DMS153 treated with DMSO at 0.1 percent for 48 hours (cell line): ENCODE measurements around the gene ANKFY1.
"Not testable (repeated sequence)": the region's sequence is repeated elsewhere in the genome, so short reads cannot be mapped to it uniquely, and the experiment has no call there.

Experiments
- DNase-seq: peaks from one replicate; lab custom pipeline; 2025; ENCODE audit not compliant: unreplicated experiment; lab: John Stamatoyannopoulos, UW

Gene ANKFY1

DNA sequence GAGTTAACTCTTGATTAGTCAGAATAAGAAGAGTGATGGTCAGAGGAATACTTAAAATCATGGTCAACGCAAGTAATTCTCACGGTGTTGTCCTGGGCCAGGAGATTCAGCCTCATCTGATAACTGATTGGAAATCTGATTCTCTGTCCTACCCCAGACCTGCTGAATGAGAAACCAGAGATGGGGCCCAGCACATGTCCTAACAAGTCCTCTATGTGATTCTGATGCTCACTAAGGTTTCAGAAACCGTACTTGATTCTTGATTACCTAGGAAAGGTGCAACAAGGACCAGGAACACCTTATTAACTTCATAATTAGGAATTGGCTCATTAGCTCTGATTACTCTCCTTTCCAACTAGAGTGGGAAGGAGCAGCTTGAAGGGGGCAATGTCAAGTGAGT, 44.5 kb downstream of the ANKFY1 start:
- DNase-seq = no peak

- DNase-seq = peak; percentile 26
Observed at GRCh38 chr17:4215882-4216570, 47.8 kb downstream of the ANKFY1 start.

GRCh38 chr17:4214157-4214556, 49.6 kb downstream of the ANKFY1 start:
- DNase-seq = no peak

DNA sequence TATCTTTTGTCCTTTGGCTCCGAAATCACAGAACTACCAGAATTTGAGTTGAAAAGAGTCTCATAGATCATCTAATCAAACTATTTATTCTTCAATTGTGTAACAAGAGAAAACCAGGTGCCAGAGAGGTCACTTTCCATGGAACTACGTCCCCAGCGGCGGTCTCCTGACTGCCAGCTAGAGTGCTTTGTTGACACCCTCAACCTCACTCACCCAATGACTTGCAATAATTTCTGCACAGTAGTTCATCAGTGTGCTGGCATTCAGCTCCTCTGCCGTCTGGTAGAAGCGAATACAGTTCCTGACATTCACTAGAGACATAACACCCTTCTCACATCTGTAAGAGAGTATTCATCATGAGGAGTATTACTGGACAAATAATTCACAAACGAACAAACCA, 54.2 kb downstream of the ANKFY1 start:
- no peak for DNase-seq

DNA sequence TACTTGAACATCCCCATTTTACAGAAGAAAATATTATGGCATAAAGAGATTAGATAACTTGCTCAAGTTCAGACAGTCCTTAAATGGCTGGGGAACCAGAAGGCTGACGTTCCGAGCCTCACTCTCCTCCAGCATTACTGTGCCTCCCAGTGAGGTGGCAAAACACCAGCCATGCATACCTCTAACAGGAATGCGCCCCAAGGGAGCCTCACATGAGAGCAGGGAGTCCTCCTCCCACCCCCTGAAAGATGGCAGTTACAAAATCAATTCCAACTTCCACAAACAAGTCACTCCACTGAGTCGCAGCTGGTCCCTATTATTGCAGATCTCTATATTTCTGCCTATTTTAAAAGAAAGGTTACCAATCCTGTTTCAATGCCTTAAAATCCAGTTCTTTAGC, 55.5 kb downstream of the ANKFY1 start:
- DNase-seq = no peak

DNA sequence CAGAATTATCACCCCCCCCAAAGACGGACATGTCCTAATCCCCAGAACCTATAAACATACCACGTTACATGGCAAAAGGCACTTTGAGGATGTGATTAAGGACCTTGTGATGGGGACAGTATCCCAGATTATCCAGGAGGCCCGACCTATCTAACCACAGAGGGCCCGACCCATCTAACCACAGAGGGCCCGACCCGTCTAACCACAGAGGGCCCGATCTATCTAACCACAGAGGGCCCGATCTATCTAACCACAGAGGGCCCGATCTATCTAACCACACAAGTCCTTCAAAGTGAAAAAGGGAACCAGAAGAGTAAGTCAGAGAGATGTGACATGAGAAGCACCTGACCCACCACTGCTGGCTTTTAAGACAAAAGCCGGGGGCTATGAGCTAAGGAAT, 56.8 kb downstream of the ANKFY1 start:
- DNase-seq = no peak

- no peak for DNase-seq
Observed at GRCh38 chr17:4205917-4206316, 57.9 kb downstream of the ANKFY1 start.

DNA sequence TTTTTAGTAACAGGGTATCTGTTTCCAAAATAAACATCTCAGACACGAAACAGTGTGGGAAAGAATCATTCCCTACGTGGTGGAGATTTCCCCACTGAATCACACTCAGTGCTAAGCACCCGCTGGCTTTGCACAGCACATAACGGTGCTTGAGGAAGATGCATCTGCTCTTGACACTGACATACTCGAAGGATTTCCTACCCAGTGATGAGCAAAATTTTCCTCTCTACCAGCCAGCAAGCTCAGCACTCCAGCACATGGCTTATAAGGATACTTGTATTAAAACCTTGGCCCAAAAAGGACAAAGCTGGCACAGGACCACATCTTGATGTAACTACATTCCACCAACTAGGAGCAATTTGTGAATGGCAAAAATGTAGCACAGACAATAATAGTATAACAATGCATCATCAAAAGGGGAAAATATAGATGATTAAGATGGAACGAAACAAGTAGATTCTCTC, 59.0 kb downstream of the ANKFY1 start:
- no peak for DNase-seq

DNA sequence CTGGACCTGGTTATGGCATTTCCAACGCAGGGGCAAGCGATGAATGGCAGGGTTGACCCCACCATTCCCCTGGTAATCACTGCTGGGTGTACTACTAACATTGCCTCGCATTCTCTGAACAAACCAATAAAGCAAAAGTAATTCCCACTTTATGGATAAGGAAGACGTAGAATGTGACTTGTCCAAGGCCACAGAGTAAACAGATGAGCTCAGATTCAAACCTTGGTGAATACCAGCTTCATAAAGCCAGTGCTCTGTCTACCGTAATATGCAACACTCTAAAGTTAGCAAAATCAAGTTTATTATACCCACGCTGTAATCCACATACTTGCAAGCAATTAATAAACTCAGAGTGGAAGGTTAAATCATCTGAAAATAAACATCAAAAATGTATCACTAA, 59.6 kb downstream of the ANKFY1 start:
- DNase-seq = no peak

DNA sequence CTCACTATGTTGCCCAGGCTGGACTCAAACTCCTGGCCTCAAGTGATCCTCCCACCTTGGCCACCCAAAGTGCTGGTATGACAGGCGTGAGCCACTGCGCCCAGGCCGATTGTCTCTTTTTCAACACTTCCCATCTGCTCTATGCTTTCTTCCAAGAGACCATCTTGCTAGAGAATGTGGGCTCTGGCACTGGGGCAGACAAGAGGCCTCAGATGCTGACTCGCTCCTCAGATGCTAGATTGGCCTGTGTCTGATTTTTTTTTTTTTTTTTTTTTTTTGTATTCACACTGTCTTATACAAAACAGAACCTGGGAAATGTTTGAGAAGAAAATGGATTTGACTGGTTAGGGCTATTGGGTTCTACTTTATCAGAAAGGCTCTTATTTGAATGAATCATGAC, 62.6 kb downstream of the ANKFY1 start:
- DNase-seq = no peak

GRCh38 chr17:4199818-4200402, 63.9 kb downstream of the ANKFY1 start:
- DNase-seq = no peak

DNA sequence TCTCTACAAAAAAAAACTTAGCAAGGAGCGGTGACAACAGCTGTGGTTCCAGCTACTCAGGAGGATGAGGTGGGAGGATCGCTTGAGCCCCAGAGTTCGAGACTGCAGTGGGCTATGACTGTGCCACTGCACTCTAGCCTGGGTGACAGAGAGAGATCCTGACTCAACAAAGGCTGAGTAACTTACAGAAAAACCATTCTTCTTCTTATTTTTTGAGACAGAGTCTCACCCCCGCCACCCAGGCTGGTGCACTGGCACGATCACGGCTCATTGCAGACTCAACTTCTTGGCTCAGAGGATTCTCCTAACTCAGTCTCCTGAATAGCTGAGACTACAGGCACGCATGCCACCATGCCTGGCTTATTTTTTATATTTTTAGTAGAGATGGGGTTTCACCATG, 64.8 kb downstream of the ANKFY1 start:
- no peak for DNase-seq

DNA sequence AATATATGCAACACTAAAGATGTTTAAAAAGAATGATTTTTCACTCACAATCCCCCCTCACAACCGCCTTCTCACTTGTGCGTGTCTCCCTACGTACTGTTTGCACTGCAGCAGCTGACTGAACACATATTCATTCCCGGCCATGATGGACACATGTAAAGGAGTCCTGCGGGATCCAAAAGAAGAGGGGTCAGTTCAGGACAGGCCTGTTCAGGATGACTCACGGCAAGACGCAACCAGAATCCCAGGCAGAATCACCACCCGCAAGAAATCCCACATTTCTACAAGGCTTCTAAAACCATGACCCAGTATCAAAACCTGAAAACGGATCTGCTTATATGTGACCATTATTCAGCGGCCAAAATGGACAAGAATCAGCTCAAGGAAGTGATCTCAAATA, 68.5 kb downstream of the ANKFY1 start:
- DNase-seq = no peak

DNA sequence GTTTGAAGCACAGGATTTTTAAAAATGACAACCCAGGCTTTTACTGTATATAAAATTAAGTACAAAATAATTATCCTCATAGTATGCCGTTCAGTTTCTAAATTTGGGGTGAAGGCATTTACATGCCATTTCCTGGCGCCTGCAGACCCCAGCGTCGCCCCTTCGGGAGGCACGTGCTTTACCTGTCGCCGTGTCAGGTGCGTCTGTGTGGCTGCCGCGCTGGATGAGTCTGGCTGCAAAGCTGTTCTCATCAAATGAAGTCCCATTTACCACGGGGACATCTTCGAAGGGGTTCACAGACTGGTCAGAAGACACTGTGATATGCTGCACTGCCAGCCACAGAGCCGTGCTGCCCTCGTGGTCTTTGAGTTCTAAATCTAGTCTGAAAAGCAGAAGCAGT, 69.0 kb downstream of the ANKFY1 start:
- no peak for DNase-seq

DNA sequence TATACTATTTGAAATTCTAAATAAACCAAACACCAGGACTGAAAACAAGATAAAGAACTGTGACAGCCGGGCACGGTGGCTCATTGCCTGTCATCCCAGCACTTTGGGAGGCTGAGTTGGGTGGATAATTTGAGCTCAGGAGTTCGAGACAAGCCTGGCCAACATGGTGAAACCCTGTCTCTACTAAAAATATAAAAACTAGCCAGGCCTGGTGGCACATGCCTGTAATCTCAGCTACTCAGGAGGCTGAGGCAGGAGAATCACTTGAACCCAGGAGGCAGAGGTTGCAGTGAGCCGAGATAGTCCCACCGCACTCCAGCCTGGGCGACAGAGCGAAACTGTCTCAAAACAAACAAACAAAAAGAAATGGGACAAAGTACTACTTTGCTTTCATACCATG, 73.0 kb downstream of the ANKFY1 start:
- not testable (repeated sequence) for DNase-seq

DNA sequence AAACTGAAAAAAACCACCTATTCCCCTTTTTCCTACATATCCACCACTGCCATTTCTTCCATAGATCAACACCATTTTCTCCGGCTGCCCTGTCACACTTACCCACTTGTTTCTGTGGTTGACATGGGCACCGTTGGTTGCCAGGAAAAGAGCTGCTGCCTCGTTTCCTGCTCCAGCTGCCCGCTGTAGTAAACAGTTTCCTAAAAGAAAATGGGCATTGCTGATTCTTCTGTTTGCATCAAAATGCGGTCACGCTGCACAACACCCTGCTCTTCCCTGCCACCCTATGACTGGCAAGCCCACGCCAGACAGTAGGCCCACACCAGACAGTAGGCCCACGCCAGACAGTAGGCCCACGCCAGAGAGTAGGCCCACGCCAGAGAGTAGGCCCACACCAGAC, 74.5 kb downstream of the ANKFY1 start:
- DNase-seq = no peak

DNA sequence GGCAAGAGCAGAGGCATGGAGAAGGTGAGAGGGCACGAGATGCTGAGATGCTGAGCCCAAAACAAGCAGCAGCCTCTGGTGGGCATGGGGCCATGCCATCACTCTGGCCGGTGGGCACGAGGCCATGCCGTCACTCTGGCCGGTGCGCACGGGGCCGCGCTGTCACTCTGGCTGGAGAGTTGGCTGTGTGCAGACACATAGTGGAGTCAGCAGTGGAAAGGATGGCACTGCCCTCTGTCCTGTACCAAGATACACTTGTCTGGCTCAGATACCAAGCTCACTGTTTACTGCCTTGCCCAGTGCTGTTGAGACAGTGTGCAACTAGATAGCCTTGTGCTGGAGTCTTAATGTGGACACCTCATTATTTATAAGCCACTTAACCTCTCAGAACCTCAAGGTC, 75.7 kb downstream of the ANKFY1 start:
- DNase-seq = no peak

DNA sequence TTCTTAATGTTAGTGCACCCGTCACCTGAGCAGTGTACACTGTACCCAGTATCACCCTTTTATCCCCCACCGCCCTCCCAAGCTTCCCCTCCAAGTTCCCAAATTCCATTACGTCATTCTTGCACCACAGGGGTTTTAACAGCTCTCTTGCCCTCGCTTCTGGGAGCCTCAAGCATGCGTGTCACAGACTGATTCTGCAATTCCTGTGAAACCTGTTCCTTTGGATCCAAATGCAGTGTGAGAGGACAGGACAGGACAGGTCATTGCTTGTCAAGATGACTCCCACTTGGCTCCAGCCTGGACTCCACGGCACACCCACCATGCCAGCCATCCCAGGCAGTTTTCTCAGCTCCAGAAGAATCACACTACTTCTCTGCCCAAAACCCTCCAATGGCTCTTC, 76.7 kb downstream of the ANKFY1 start:
- DNase-seq = no peak

DNA sequence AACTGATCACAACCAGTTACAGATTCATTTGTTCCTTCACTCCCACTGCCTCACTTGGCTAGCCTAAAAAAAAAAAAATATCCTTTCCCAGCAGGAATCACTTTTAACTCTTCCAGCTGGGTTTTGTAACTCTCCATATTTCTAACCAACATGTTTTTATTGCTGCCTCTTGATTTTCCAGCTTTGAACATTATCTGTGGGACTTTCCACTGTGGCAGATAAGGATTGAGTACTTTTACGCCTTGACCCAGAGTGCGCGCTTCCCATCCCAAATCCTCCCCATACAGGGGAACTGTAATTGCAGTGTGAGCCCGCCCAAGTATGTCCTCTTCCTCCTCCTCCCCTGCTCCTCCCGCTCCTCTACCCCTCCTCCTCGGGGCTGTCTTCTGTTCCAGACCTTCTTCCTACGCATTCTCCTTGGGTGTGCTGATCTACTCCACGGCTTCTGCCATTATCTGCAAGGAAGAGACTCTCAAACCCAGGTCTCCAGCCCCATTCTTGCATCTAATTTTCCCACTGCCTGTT, 77.4 kb downstream of the ANKFY1 start:
- DNase-seq = no peak

DNA sequence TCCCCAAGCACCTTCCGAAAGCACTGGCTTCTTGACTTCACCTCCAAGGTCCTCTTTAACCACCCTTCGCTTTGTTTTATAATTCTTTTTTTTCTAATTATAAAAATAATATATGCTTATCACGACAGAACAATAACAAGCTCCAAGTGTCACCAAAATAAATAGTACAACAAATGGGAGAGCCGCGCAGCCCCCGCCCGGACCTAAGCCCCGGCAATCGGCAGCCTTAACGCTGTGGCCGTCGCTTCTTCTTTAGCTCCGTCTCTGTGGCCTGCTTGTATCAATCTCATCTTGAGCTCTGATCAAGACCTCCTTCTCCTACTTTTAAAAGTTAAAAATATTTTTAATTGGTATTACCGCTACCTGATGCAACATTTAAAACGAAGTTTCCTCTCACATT, 78.1 kb downstream of the ANKFY1 start:
- DNase-seq = no peak

GRCh38 chr17:4184811-4185210, 79.0 kb downstream of the ANKFY1 start:
- DNase-seq = no peak

DNA sequence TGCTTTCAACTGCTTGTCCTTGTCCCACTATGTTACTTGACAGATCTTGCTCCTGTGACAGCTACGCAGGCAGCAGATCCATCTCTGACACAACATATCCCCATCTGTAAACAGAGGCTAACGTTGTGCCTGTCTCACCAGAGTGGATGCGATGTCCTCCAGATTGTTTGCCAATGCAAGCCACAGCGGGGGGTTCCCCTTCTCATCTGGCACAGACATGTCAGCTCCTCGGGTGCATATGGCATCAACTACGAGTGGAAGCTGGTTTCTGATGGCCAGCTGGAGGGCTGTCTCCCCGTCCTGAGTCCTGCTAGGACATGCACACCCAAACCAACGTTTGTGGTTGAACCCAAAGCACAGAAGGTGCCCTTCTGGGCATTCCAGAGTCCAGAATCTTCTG, 81.7 kb downstream of the ANKFY1 start:
- no peak for DNase-seq

GRCh38 chr17:4180791-4181190, 83.0 kb downstream of the ANKFY1 start:
- DNase-seq = no peak
